Mesenchymal stem cell (in vitro differentiated cells and primary cell): ENCODE measurements around the gene MPZL1. TPM values are rescaled to one million over a fixed set of nuclear protein-coding genes. Genes with fewer than 3 reads are reported as not detected.

Experiments
- DNase-seq: peaks from one replicate; pipeline ENCODE4 v3.0.0-alpha.2; 2013
- H2AFZ ChIP-seq: one replicate; pipeline ENCODE4 v1.6.1; 2013; ENCODE audit warnings: low read depth, mild to moderate bottlenecking, control low read depth, inconsistent platforms, low read length, moderate library complexity
- H2AK5ac ChIP-seq: 2 replicates; pipeline ENCODE4 v1.6.1; 2013; ENCODE audit warnings: low read length, moderate library complexity, mild to moderate bottlenecking, inconsistent platforms; ENCODE audit not compliant: severe bottlenecking
- H2BK120ac ChIP-seq: one replicate; pipeline ENCODE4 v1.6.1; 2013; ENCODE audit warnings: low read depth, mild to moderate bottlenecking, inconsistent platforms, low read length, moderate library complexity
- H2BK12ac ChIP-seq, 2 experiments: one replicate each; pipeline ENCODE4 v1.6.1; 2013; ENCODE audit warnings: inconsistent platforms in 2 of 2, low read length in 2 of 2, mild to moderate bottlenecking in 2 of 2, moderate library complexity in 2 of 2, control low read depth in 1 of 2
- H2BK15ac ChIP-seq: one replicate; pipeline ENCODE4 v1.6.1; 2013; ENCODE audit warnings: mild to moderate bottlenecking, low read depth, inconsistent platforms; ENCODE audit not compliant: poor library complexity, severe bottlenecking
- H2BK5ac ChIP-seq: 2 replicates; pipeline ENCODE4 v1.6.1; 2013; ENCODE audit warnings: low read depth, mild to moderate bottlenecking, low read length, control low read depth, inconsistent platforms; ENCODE audit not compliant: poor library complexity, severe bottlenecking
- H3K14ac ChIP-seq, 2 experiments: one replicate each; pipeline ENCODE4 v1.6.1; 2013; ENCODE audit warnings: inconsistent platforms in 2 of 2, low read length in 2 of 2, control low read depth in 1 of 2, mild to moderate bottlenecking in 1 of 2, moderate library complexity in 1 of 2
- H3K18ac ChIP-seq, 2 experiments: one replicate each; pipeline ENCODE4 v1.6.1; 2013; ENCODE audit warnings: inconsistent platforms in 2 of 2, low read length in 2 of 2, control low read depth in 1 of 2, low read depth in 1 of 2, mild to moderate bottlenecking in 1 of 2
- H3K23ac ChIP-seq, 2 experiments: one replicate each; pipeline ENCODE4 v1.6.1; 2013; ENCODE audit warnings: inconsistent platforms in 2 of 2, low read length in 2 of 2, mild to moderate bottlenecking in 2 of 2, moderate library complexity in 2 of 2, control low read depth in 1 of 2
- H3K27ac ChIP-seq: 2 replicates; pipeline ENCODE4 v1.5.1; 2013; ENCODE audit warnings: mild to moderate bottlenecking, moderate library complexity, low read length, control low read depth, inconsistent platforms; ENCODE audit not compliant: poor library complexity, severe bottlenecking
- H3K27me3 ChIP-seq, 2 experiments: 2 replicates each; pipeline versions ENCODE4 v1.6.1 to v1.7.0; 2013; ENCODE audit warnings: low read length in 2 of 2, mild to moderate bottlenecking in 2 of 2, moderate library complexity in 2 of 2, control low read depth in 1 of 2, inconsistent platforms in 1 of 2; ENCODE audit not compliant: control insufficient read depth in 1 of 2, insufficient read depth in 1 of 2
- H3K36me3 ChIP-seq, 2 experiments: 2 replicates each; pipeline versions ENCODE4 v1.6.1 to v1.7.0; 2013; ENCODE audit warnings: low read length in 2 of 2, control low read depth in 1 of 2, inconsistent platforms in 1 of 2, low read depth in 1 of 2, mild to moderate bottlenecking in 1 of 2; ENCODE audit not compliant: insufficient read depth in 2 of 2, control insufficient read depth in 1 of 2
- H3K4ac ChIP-seq, 2 experiments: one replicate each; pipeline ENCODE4 v1.6.1; 2013; ENCODE audit warnings: inconsistent platforms in 2 of 2, low read length in 2 of 2, mild to moderate bottlenecking in 2 of 2, moderate library complexity in 2 of 2, control low read depth in 1 of 2, low read depth in 1 of 2
- H3K4me1 ChIP-seq: 2 replicates; pipeline ENCODE4 v1.6.1; 2013; ENCODE audit warnings: low read depth, low read length, control low read depth; ENCODE audit not compliant: control insufficient read depth, insufficient read depth
- H3K4me2 ChIP-seq: 2 replicates; pipeline ENCODE4 v1.6.1; 2013; ENCODE audit warnings: low read length, mild to moderate bottlenecking, inconsistent platforms; ENCODE audit not compliant: poor library complexity, severe bottlenecking
- H3K4me3 ChIP-seq, 2 experiments: 2 replicates each; pipeline versions ENCODE4 v1.5.1 to v1.7.0; 2013; ENCODE audit warnings: low read length in 2 of 2, mild to moderate bottlenecking in 2 of 2, control low read depth in 1 of 2, low read depth in 1 of 2; ENCODE audit not compliant: insufficient read depth in 1 of 2
- H3K79me1 ChIP-seq: replicated peaks from 2 replicates; pipeline ENCODE4 v1.6.1; 2013; ENCODE audit warnings: mild to moderate bottlenecking, control low read depth, low read length, inconsistent platforms; ENCODE audit not compliant: poor library complexity, severe bottlenecking
- H3K9ac ChIP-seq: 2 replicates; pipeline ENCODE4 v1.7.0; 2013; ENCODE audit warnings: mild to moderate bottlenecking, low read length, moderate library complexity
- H3K9me3 ChIP-seq: 2 replicates; pipeline ENCODE4 v1.7.0; 2013; ENCODE audit warnings: mild to moderate bottlenecking, low read length; ENCODE audit not compliant: control insufficient read depth
- H4K8ac ChIP-seq: one replicate; pipeline ENCODE4 v1.6.1; 2013; ENCODE audit warnings: inconsistent platforms, mild to moderate bottlenecking, low read length, moderate library complexity
- H4K91ac ChIP-seq: one replicate; pipeline ENCODE4 v1.6.1; 2013; ENCODE audit warnings: mild to moderate bottlenecking, low read length, inconsistent platforms
- WGBS: methylation state at CpG from one replicate; pipeline ENCODE4 v1.1.7; 2013; ENCODE audit warnings: mixed read lengths; 5-methylcytosine and 5-hydroxymethylcytosine counted together
- polyA plus RNA-seq, 2 experiments: library from polyadenylated mRNA; stranded (reverse); fragments of 200-250 nt; gene quantifications; one replicate each; pipeline ENCODE4 v1.2.3, GENCODE V29; 2013

The MPZL1 gene
- 124 TPM for polyA plus RNA-seq (2013, experiment 1 of 2)
- 126 TPM for polyA plus RNA-seq (2013, experiment 2 of 2)

- peak within 1 kb of the TSS; percentile 93 for H2BK5ac ChIP-seq
- H3K4me3 ChIP-seq, result peak within 1 kb of the TSS; percentile 91 to 97
- peak within 1 kb of the TSS; percentile 72 for H2AFZ ChIP-seq
- H3K79me1 ChIP-seq, result peaks cover 3% of the 10 kb centered on the region
- H3K18ac ChIP-seq, result peak within 1 kb of the TSS; percentile 91 to 92
- peak; percentile 94 for DNase-seq
- peak within 1 kb of the TSS; percentile 66 for H3K4me2 ChIP-seq
- H3K14ac ChIP-seq, result peak within 1 kb of the TSS in 1 of 2 experiments; percentile 94
- peak within 1 kb of the TSS; percentile 81 for H3K27ac ChIP-seq
- peak within 1 kb of the TSS; percentile 73 for H2AK5ac ChIP-seq
- no peaks in the 10 kb centered on the region for H3K36me3 ChIP-seq
- no peaks in the 10 kb centered on the region for H3K9me3 ChIP-seq
- H3K23ac ChIP-seq, result peak within 1 kb of the TSS; percentile 81 to 90
- peak within 1 kb of the TSS; percentile 83 to 95 for H3K4ac ChIP-seq
- H3K4me1 ChIP-seq, result peaks cover 6% of the 10 kb centered on the region
- H3K27me3 ChIP-seq, result no peaks in the 10 kb centered on the region
- H3K9ac ChIP-seq, result peak within 1 kb of the TSS; percentile 92
- peak within 1 kb of the TSS; percentile 96 for H2BK15ac ChIP-seq
- peak within 1 kb of the TSS; percentile 83 for H4K8ac ChIP-seq
- under 1% methylated on average over 52 of the region's 52 CpGs for WGBS
- H2BK12ac ChIP-seq, result peak within 1 kb of the TSS in 1 of 2 experiments; percentile 84
- peak within 1 kb of the TSS; percentile 65 for H4K91ac ChIP-seq
- H2BK120ac ChIP-seq, result peak within 1 kb of the TSS; percentile 75
Measured at GRCh38 chr1:167721617-167722151, at the start of gene MPZL1. Gene MPZL1, plus strand, starts transcription at chr1:167721982. Its CDS starts 170 bp downstream, at chr1:167722152.

DNA sequence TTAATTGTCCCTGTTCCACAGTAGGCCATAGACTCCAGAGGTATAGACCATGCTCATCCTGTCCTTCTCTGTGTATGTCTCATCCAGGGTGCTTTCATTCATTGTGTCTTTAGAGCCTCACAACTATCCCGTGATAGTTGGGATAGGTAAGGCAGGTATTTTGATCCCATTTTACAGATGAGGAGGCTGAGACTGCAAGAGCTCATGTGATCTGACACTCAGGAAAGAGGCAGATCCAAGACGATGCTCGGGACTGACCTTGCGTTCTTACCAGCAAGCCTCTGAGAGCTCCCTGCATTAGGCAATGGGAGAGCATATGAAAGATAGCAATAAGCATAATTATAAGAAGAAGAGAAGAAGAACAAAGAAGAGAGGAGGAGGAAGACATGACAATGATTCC is 49.0 kb upstream of the MPZL1 start:
- no peak overlapping the region for H2BK5ac ChIP-seq
- no peak overlapping the region for H3K23ac ChIP-seq
- whole genome bisulfite sequencing, result 97% methylated on average over 4 of the region's 4 CpGs
- H3K79me1 ChIP-seq, result no peaks in the 10 kb centered on the region
- no peak overlapping the region for H3K4me2 ChIP-seq
- no peak overlapping the region for H3K4me3 ChIP-seq
- H3K9me3 ChIP-seq, result no peaks in the 10 kb centered on the region
- no peak overlapping the region for H2BK15ac ChIP-seq
- H3K9ac ChIP-seq, result no peak overlapping the region
- no peak for DNase-seq
- no peak overlapping the region for H4K91ac ChIP-seq
- H3K18ac ChIP-seq, result no peak overlapping the region
- no peak overlapping the region for H3K14ac ChIP-seq
- no peak overlapping the region for H2AFZ ChIP-seq
- no peak overlapping the region for H3K27ac ChIP-seq
- no peak overlapping the region for H2AK5ac ChIP-seq
- H4K8ac ChIP-seq, result no peak overlapping the region
- H3K36me3 ChIP-seq, result no peaks in the 10 kb centered on the region
- no peak overlapping the region for H3K4ac ChIP-seq
- peaks cover 1% of the 10 kb centered on the region for H3K4me1 ChIP-seq
- peaks cover 0 to 5% of the 10 kb centered on the region in 2 experiments for H3K27me3 ChIP-seq
- H2BK120ac ChIP-seq, result no peak overlapping the region
- no peak overlapping the region for H2BK12ac ChIP-seq

DNA sequence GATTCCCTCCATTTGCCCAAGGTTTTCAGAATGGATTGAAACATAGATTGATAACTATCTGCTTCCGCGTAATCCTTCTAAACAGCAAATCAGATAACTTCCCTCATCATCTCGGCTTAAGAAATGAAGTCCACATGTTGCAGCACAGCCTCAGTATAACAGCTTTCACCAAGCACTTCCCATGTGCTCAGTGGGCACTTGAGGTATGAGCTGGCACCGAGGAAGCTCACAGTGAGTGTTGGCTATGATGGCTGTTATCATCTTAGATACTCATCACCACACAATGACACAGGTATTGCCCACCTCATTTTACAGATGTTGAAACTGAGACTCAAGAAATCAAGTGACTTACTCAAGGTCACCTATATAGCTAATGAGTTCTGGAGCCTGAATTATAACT is 48.5 kb upstream of the MPZL1 start:
- no peaks in the 10 kb centered on the region for H3K9me3 ChIP-seq
- H3K4me1 ChIP-seq, result peaks cover 1% of the 10 kb centered on the region
- no peak overlapping the region for H2BK120ac ChIP-seq
- no peak for DNase-seq
- H3K9ac ChIP-seq, result no peak overlapping the region
- H3K23ac ChIP-seq, result no peak overlapping the region
- H4K8ac ChIP-seq, result no peak overlapping the region
- H2BK15ac ChIP-seq, result no peak overlapping the region
- WGBS, result 95% methylated on average over 4 of the region's 4 CpGs
- no peak overlapping the region for H2BK12ac ChIP-seq
- H3K27me3 ChIP-seq, result peaks cover 0 to 5% of the 10 kb centered on the region in 2 experiments
- H3K27ac ChIP-seq, result no peak overlapping the region
- no peak overlapping the region for H2AFZ ChIP-seq
- no peak overlapping the region for H3K4me3 ChIP-seq
- no peak overlapping the region for H2AK5ac ChIP-seq
- no peak overlapping the region for H3K18ac ChIP-seq
- no peak overlapping the region for H3K4ac ChIP-seq
- no peaks in the 10 kb centered on the region for H3K79me1 ChIP-seq
- H3K36me3 ChIP-seq, result no peaks in the 10 kb centered on the region
- no peak overlapping the region for H3K14ac ChIP-seq
- H3K4me2 ChIP-seq, result no peak overlapping the region
- H4K91ac ChIP-seq, result no peak overlapping the region
- no peak overlapping the region for H2BK5ac ChIP-seq

DNA sequence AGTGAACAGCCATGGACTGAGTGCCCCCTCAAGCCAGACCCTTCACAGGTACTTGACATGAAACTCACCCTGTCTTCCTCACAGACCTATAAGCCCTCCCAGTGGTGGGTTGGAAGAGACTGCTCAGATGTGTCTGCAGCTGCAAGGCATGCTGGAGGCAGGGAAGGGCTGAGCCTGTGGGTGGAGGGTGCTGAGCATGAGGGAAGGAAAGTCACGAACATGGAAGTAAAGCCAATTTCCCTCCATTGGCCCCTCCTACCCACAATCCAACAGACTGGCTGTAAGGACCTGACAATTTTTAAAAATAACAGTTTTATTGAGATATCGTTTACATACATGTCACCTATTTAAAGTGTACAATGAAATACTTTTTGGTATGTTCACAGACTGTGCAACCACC is 47.6 kb upstream of the MPZL1 start:
- H2BK120ac ChIP-seq, result no peak overlapping the region
- H3K18ac ChIP-seq, result no peak overlapping the region
- H3K9me3 ChIP-seq, result no peaks in the 10 kb centered on the region
- H3K36me3 ChIP-seq, result no peaks in the 10 kb centered on the region
- peaks cover 0 to 5% of the 10 kb centered on the region in 2 experiments for H3K27me3 ChIP-seq
- no peak overlapping the region for H4K91ac ChIP-seq
- no peak overlapping the region for H2BK5ac ChIP-seq
- no peak for DNase-seq
- H3K79me1 ChIP-seq, result no peaks in the 10 kb centered on the region
- H2AFZ ChIP-seq, result no peak overlapping the region
- no peak overlapping the region for H2BK12ac ChIP-seq
- no peak overlapping the region for H2AK5ac ChIP-seq
- peaks cover 1% of the 10 kb centered on the region for H3K4me1 ChIP-seq
- H3K4ac ChIP-seq, result no peak overlapping the region
- no peak overlapping the region for H3K4me2 ChIP-seq
- 100% methylated on average over 1 of the region's 2 CpGs for WGBS
- no peak overlapping the region for H3K14ac ChIP-seq
- H3K23ac ChIP-seq, result no peak overlapping the region
- H2BK15ac ChIP-seq, result no peak overlapping the region
- H4K8ac ChIP-seq, result no peak overlapping the region
- H3K27ac ChIP-seq, result no peak overlapping the region
- H3K4me3 ChIP-seq, result no peak overlapping the region
- no peak overlapping the region for H3K9ac ChIP-seq
